HG03378 (cell line): Measurements from ENCODE around the gene MRPL32.

Source experiments
- ATAC-seq: cut with Tn5 transposase; IDR thresholded peaks from one replicate; pipeline ENCODE4 v1.9.1; 2021; ENCODE audit warnings: mild to moderate bottlenecking, moderate library complexity; ENCODE audit not compliant: unreplicated experiment

Gene MRPL32

DNA sequence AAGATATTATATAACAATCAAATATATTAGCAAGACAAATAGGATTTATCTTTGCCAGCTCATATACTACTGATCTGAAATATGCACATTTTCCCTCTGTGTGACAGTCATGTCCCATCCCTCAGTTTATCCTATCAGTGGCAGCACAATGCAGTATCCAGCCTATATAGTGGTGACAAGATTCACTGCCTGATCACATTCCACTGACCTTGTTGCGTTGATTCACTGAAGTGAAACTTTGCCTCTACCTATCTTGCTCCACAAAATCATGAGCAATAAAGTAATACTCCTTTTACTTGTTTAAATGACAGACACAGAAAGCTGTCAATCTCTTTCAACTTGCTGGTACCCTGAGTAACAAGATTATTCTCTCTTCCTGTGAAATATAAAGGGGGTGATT, 6.5 kb upstream of the MRPL32 start:
- ATAC-seq: no peak

DNA sequence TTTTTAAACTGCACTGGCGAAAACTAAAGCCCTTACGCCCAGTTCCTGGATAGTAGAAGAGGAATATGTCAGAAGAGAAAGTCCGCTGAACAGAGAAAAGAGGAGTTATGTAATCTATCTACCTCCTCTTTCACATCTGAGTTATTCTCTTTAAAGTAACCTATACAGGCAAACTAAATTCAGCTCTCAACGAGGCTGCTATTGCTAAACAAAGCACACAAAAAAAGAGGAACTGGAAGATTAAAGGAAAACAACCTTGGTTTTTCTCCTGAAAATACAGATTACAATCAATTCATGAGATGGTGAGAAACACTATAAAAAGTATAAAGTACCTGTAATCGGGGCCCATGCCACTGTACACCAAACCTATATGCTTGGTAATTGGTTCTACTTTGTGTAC, 6.0 kb upstream of the MRPL32 start:
- no peak for ATAC-seq

DNA sequence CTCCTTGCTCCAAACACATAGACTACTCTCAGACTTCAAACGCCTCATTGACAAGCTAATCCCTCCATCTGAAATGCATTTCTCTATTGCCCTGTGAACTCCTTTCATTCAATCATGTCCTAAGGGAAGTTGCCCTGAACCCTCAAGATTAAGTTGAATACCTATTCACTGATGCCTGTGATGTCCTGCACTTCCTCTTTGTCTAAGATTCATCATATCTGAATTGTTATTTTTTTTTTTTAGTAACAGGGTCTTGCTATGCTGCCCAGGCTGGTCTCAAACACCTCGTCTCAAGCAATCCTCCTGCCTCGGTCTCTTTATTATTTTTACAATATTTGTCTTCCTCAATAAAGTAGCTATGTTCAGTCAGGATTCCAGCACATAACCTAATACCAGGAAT, 3.4 kb upstream of the MRPL32 start:
- ATAC-seq: no peak

DNA sequence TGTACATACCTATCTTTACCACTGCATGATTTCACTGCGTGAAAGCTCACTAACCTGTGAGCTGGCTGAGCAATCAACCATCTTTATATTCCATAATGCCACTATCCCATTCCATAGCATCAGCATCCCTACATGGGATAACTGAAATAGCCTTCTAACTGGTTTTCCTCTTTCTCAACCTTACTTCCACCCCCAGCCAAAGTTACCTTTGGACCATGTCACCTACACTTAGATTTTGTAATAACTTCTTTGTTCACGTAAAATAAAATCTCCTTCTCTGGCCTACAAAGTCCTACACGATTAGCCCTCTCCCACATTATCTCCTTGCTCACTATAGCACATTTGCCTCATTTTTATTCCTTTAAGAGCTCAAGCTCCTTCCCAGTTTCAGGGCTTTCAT, 2.7 kb upstream of the MRPL32 start:
- ATAC-seq: no peak

DNA sequence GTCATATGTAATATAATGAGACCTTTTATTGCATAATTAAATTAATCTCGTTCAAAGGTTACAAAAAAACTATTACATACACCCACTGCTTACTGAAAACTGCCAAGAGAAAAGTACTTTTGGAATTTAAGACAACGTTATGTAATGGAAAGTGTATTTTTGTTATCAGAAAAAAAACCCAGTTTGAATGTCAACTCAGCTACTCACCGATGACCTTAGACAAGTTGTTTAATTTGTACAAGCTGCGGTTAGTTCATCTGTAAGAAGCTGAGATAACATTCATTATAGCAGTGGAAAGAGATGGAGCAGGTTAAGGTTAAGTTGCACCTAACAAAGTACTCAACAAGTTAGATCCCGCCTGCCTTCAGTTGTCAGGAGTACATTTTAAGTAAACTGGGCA, 1.3 kb upstream of the MRPL32 start:
- no peak for ATAC-seq

DNA sequence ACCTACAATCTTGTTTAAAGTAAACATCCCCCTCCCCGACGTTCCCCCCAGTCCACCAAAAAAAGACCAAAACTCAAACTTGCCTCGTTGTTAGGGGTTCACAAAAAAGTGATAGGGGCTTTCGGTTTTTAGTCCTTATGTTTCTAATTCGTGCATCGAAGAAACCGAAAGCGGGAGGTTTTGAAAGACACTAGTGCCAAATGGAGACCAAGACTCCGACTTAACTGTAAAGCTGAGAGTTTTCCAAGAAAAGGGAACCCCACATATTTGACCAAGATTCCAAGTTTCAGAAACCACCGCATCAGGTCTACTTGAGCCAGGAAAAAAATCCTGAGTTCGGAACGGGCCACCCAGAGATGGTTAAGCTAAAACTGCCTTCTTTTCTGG, 736 bp upstream of the MRPL32 start:
- no peak for ATAC-seq

DNA sequence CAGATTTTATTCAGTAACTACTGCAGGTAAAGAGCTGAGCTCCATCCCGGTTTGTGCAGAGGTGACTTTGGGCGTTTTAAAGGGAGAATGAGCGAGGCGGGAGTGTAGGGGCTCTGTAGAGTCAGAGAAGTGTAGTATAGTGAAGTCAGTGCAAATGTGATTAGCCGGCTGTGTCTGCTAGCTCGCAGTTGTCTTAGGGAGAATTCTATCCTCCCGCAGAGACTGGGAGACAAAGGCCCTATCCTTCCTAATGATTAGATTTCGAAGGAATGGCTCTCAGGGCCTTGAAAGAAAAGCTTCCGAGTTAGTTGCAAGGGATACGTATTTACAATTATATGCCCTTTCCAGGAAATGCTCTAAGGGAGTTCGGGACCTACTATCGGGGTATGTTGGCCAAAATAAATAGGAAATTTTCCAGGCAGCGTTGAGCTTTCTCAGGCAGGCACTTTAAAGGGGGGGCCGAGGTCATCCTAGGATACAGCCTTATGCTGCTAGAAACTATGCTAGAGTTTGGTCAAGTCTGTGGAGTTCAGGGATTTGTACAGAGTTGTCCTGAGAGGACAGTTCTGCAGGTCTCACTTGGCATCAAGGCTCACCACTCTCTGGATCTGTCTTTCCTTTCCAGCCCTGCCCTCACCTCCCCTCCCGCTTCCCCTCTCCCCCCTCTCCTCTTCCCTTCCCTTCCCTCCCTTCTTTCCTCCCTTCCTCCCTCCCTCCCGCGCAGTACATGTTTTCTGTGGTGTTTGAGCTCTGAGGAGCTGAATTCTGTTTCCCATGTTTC, 825 bp downstream of the MRPL32 start:
- ATAC-seq: no peak

DNA sequence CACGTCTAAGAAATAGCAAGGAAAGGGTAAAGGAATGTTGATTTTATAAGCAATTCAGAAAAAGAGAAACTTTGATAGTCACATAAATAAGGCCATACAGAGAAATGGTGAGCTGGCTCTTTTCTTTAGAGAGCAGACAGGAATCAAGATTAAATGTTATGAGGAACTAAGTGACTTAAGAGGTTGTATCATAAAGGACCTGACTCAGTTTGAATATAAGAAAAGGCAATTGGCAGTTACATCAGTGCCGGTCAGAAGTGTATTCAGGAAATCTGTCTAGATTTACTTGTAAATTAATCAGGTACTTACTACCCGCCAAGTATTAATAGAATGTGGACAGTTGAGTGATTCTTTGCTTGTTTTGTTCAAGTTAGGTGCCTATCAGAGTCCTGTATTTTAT, 2.1 kb downstream of the MRPL32 start:
- ATAC-seq: no peak

DNA sequence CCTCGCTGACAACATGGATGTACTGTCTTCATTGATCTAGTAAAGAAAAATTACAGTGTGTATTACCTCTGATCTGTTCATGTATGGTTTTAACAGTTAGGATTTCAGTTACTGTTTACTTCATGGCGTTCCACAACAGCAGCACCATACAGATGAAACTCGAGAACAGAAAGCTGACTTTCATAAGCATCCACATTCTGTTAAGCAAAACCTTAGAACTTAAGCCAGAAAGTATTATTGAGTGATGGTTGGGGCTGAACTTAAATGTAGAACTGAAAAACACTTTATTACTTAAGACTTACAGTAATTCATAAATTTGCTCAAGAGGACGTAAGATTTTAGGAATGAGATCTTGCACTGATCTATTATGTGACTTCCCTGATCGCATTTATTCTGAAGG, 3.7 kb downstream of the MRPL32 start:
- no peak for ATAC-seq

DNA sequence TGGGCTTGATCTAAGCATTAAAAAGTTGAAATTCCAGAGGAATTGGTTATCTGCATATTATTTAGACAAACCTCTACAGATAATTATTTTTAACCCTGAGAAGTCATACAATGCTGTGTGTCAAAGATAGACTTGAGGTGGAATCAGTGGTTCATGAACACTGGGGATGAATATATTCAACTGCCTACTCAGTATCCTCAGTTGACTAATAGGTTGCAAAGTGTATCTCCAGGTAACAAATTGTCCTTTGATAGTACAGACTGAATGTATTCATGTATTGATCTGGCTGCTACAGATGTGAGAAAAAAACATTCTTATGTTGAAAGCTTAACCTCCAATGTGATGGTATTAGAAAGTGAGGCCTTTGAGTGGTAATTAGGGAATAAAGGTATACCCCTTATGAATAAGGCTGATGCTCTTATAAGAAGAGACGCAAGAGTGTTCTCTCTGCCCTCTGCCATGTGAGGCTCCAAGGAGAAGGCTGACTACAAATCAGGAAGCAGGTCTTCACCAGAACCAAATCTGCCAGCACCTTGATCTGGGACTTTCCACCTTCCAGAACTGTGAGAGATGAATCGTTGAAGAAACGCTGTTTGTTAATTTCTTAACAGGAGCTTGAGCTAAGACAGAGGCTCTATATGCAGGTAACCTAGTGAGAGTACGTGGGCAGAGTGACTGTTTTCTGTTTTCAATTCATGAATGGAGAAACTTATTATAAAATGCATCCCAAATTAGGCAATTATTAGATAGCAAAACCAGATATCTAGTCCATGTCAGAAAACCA, 7.5 kb downstream of the MRPL32 start:
- no peak for ATAC-seq

DNA sequence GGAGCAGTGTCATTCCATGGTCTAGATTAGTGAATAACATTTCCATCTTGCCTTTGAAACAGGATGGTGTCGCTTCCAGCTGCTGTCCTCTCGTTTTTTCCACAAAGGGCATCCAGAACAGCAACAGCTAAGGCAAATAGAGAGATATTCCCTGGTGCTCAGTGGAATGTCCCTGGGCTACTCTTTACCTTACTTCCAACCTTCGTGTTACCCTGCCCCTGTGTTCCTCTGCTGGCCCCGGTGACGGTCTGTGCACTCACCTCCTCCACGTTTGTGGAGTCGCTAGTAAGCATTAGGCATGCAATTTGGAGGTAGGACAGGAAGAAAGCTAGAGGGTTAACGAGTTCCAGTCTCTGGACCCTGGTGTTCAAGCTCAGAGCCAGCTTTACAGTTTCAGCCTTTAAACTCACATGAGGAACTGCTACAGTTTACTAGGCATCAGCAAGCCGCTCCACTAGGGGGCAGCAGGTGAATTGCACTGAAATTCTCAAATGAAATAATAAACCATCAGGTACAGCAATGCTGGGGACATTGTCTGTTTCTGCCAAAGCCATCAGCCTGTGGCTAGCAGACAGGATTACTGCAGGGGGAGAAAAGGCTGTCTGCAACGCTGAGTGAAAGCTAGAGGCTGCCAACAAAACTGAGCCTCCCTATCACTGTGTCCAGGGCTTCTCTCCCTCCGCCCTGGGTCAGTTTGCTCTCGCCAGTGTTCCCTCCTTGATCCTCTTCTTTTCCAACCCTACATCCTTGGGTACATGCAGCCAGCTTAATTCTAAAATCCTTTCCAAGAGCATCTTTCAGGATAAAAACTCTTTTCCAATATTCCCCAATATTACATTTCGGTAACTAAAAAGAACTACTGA, 9.0 kb downstream of the MRPL32 start:
- peak; percentile 47 for ATAC-seq

DNA sequence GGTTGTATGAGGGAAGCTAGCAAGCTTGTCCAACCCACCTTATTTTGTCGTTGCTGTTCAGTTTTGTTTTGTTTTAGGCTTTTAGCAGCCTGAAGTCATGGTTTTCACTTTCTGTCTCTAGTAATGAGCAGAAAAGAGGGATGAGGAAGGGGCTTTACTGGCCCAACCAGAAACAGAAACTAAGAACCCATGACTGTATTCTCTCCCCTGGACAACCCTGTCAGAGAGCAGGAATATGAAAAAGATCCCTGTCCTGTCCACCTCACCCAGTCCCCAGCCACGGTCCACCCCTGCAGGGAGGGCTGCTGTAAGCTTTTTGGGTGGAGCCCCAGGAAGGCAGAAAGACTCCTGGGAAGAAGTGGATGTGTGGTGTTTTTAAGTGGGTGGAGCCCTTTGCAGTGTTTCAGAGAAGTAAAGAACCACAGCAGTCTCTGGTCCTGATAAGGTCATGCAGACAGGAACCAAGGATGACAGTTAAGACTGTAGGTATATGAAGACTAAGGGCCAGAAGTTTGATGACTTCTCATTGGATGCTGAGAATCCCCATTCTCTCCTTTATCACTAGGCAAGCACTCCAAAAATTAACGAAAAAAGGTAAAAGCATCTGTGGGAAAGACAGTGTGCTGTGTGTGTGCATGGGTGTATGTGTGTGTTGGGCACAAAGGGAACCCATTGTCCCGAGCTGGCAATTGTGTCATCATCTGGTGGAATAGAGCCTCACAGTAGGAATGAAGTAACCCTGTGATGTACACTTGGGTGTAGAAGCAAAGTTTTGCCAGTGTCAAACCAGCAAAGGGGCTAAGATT, 13.8 kb downstream of the MRPL32 start:
- peak; percentile 67 for ATAC-seq

DNA sequence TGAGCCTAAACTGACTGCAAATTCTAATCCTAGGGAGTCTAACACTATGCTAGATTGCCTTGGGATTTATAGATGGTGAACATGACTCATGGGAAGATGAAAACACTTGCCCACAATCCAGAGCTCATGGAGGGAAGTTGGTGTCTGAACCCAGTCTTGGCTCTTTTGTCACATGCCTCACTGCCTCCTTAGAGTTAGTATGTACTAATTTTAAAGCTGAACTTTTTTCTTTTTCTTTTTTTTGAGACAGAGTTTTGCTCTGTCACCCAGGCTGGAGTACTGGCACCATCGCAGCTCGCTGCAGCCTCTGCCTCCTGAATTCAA, 14.4 kb downstream of the MRPL32 start:
- ATAC-seq: no peak

DNA sequence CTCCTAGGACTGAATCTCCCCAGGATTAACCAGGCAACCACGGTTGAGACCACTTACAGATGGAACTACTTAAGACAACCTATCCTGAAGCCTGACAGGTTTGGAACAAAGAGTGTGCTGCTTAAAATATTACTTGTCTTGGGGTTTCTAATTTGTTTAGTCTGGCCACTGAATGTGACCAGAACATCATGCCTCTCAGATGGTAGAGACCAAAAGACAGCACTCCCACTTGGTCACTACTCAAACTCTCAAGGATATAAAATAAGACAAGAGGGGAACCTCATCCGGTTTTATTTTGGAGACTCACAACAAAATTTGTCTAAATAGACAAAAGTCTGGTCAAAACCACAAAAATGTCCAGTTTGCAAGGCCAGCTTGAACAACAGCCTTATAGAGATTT, 15.3 kb downstream of the MRPL32 start:
- ATAC-seq: no peak

DNA sequence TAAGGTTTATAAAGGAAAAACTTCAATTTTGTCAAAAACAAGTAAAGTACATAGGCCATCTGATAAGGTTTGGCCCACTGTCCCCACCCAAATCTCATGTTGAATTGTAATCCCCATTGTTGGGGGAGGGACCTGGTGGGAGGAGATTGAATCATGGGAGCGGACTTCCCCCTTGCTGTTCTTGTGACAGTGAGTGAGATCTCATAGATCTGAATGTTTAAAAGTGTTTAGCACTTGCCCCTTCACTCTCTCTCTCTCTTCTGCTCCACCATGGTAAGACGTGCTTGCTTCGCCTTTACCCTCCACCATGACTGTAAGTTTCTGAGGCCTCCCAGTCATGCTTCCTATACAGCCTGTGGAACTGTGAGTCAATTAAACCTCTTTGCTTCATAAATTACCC, 18.2 kb downstream of the MRPL32 start:
- no peak for ATAC-seq

DNA sequence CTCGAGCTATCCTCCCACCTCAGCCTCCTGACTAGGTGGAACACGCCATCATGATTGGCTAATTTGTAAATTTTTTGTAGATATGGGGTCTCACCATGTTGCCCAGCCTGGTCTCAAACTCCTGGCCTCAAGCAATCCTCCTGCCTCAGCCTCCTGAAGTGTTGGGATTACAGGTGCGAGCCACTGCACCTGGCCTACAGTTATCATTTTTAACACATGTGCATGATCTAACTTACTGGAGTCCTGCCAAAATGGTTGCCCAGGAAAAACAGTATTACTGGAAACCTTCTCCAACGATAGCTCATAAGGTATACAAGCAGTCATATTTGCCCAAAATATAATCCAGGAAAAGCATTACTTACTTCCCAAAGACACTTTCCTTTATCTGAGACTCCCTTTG, 20.2 kb downstream of the MRPL32 start:
- ATAC-seq: no peak

DNA sequence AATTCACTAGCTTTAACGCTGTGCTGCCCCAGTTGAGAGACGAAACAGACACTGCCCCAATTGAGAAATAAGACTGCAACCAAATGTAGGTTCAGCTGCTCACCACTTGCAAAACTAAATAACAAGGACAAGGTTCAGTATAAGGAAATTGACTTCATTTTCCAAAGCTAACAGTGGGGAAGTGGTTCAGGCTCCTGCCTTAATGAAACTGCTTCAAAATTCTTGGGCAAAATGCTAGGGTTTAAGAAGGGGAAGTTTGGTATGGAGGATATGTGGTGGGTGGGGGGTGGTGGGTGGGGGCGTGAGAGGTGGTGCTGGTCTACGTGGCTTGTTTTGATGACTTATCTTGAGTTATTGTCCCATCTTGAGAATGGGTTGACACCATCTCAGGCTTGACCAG, 21.8 kb downstream of the MRPL32 start:
- ATAC-seq: no peak

DNA sequence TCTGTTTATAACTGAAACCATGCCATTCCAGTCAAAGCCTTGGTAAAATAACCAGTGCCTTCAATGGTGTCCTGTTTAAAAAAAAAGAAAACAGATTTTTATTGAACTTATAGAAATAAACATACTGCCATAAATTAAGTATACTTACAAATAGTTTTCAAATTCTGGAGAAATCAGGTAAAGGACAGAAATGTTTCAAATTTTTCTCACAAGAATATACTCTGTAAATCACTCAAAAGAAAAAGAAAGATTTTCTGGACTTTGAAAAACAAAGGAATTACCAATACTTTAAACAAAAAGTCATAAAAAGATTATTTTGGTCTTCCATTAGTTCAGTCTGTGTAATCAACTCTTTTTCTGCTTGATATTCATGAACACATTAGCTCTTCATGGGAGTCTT, 23.9 kb downstream of the MRPL32 start:
- ATAC-seq: no peak

DNA sequence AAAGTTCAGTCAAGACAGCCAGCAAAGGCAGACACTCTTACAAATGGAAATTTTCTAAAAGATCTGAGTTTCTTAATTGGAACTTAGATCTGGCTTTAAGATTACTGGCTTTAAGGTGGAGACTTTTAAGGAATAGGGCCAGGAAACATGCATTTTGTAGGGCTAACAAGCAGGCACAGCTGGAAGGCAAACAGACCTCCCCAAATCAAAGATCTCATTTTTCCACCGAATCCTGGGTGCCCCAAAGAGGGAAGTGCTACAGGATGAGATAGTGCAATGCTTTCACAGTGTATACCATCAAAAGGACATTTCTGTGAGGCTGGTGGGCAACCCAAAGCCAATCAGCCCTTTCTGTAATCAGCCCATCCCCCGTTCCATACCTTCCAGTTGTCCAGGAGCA, 27.4 kb downstream of the MRPL32 start:
- no peak for ATAC-seq

DNA sequence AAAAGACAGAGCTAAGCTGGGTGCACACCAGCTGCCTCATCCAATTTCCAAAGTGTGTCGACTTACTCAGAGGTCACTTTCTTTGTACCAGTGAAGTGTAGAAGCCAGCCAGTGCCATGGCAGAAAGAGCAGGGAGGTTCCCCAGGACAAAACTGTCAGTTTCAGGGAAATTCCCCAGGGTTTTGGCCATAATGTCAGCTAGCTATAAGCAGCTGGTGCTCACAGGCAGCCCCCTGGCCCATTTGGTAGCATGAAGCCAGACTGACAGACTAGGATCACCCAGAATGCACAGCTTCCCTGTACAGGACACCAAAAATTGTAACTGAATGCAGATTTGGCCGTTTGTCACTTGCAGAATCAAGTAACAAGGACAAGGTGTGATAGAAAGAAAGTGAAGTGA, 28.6 kb downstream of the MRPL32 start:
- peak; percentile 55 for ATAC-seq

DNA sequence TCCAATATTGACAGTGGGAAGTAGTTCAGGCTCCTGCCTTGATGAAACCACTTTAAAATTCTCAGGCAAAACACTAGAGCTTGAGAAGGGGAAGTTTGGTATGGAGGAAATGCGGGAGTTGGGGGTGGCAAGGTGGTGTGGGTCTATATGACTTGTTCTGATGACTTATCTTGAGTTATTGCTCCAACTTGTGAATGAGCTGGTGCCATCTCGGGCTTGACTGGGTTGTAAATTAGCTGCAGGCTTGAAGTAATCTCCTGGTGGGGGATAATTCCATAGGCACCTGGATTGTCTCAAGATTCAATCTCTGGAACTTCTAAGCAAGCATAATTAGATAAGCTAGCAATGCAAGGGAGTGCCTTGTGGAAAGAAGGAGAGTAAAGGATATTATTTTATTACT, 29.0 kb downstream of the MRPL32 start:
- no peak for ATAC-seq
